Smooth muscle cell (in vitro differentiated cells): Measurements from ENCODE around the gene LRP1B. TPM values are rescaled to one million over a fixed set of nuclear protein-coding genes. Genes with fewer than 3 reads are reported as not detected.

Experiments
- DNase-seq: peaks from one replicate; lab custom pipeline; 2025; ENCODE audit not compliant: unreplicated experiment; lab: John Stamatoyannopoulos, UW
- H2AFZ ChIP-seq: fragments of 200-600 bp; sonication (generic); 2 replicates; pipeline ENCODE4 v1.6.0; 2016; ENCODE audit warnings: antibody characterized with exemption, low read depth, mild to moderate bottlenecking
- H3F3A ChIP-seq: fragments of 200-600 bp; sonication (generic); 2 replicates; pipeline ENCODE4 v1.6.0; 2017; ENCODE audit warnings: antibody characterized with exemption, low read depth
- H3K27ac ChIP-seq: fragments of 200-600 bp; sonication (generic); 2 replicates; pipeline ENCODE4 v1.5.1; 2016; ENCODE audit warnings: low read depth, mild to moderate bottlenecking
- H3K27me3 ChIP-seq: fragments of 200-600 bp; sonication (generic); 2 replicates; pipeline ENCODE4 v1.6.1; 2016; ENCODE audit warnings: low read depth, mild to moderate bottlenecking
- H3K36me3 ChIP-seq: fragments of 200-600 bp; sonication (generic); 2 replicates; pipeline ENCODE4 v1.5.1; 2016; ENCODE audit warnings: low read depth
- H3K4me1 ChIP-seq: fragments of 200-600 bp; sonication (generic); 2 replicates; pipeline ENCODE4 v1.5.1; 2016; ENCODE audit warnings: low read depth
- H3K4me2 ChIP-seq: fragments of 200-600 bp; sonication (generic); 2 replicates; pipeline ENCODE4 v1.6.0; 2016; ENCODE audit warnings: mild to moderate bottlenecking
- H3K4me3 ChIP-seq: fragments of 200-600 bp; sonication (generic); 2 replicates; pipeline ENCODE4 v1.5.1; 2016; ENCODE audit warnings: mild to moderate bottlenecking
- H3K79me2 ChIP-seq: fragments of 200-600 bp; sonication (generic); 2 replicates; pipeline ENCODE4 v1.6.0; 2016; ENCODE audit warnings: low read depth, mild to moderate bottlenecking
- H3K9ac ChIP-seq: fragments of 200-600 bp; sonication (generic); 2 replicates; pipeline ENCODE4 v1.6.0; 2016; ENCODE audit warnings: low read depth
- H3K9me3 ChIP-seq: fragments of 200-600 bp; sonication (generic); replicated peaks from 2 replicates; pipeline ENCODE4 v1.5.1; 2016; ENCODE audit warnings: low read depth
- H4K20me1 ChIP-seq: fragments of 200-600 bp; sonication (generic); 2 replicates; pipeline ENCODE4 v1.6.0; 2016; ENCODE audit warnings: low read depth
- CTCF ChIP-seq: fragments of 200-600 bp; sonication (generic); IDR thresholded peaks from 2 replicates; pipeline ENCODE4 v1.5.1; 2017; ENCODE audit warnings: borderline replicate concordance, mild to moderate bottlenecking, antibody characterized with exemption; ENCODE audit not compliant: insufficient read depth, poor library complexity, severe bottlenecking
- WGBS: methylation state at CpG from one replicate; pipeline ENCODE4 v1.1.7; 2016; ENCODE audit warnings: low lambda C conversion rate; 5-methylcytosine and 5-hydroxymethylcytosine counted together
- polyA plus RNA-seq: library from polyadenylated mRNA; unstranded; fragments of >200 nt; fragmentation: Nextera tagmentation; extraction: Ambion mirVana; gene quantifications from 2 replicates; pipeline ENCODE4 v1.2.1, GENCODE V29; 2016
- total RNA-seq: library from RNA; depleted of rRNA; stranded (reverse); fragments of >200 nt; gene quantifications from 2 replicates; pipeline ENCODE4 v1.2.3, GENCODE V29; 2014

LRP1B gene
- total and polyA plus RNA-seq, 2 experiments from 2014 or later, result 0.08 to 2.9 TPM

- Histone ChIP-seq H3K27me3 (no peaks in the 10 kb centered on the region), H3K4me3 (no peak overlapping the region), H3K4me2 (no peak overlapping the region), H2AFZ (no peak overlapping the region), H3K79me2 (no peaks in the 10 kb centered on the region), H3K9me3 (no peaks in the 10 kb centered on the region), H3K4me1 (no peaks in the 10 kb centered on the region), H3F3A (no peaks in the 10 kb centered on the region), H4K20me1 (no peaks in the 10 kb centered on the region), H3K9ac (no peak overlapping the region), H3K36me3 (no peaks in the 10 kb centered on the region), H3K27ac (no peak overlapping the region)
- no peak for TF ChIP-seq CTCF
- DNase-seq, result no peak
- whole genome bisulfite sequencing, result 78% methylated on average over 2 of the region's 2 CpGs
Measured at GRCh38 chr2:140354544-140354943, 1776.3 kb downstream of the LRP1B start.

DNA sequence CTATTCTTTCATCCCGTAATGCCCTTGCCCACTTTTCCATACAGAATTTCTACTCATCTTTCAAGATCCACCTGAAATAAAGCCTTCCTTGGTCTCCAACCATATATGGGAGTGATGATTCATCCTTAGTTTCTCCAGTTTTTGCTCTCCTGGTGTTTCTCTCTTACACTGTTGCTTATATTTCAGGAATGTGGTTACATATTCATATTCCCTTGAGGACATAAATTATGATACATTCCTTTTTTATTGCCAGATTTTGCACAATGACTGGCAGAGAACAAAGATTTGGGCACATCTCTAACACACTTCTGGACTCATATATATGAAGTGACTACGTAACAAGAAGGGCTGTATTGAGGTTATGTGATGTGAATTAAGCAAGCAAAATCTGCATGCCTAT, 1777.3 kb downstream of the LRP1B start:
- no peak for DNase-seq
- H3F3A ChIP-seq, result no peaks in the 10 kb centered on the region
- H3K4me2 ChIP-seq, result no peak overlapping the region
- WGBS, result 46% methylated on average over 2 of the region's 2 CpGs
- no peak overlapping the region for H3K9ac ChIP-seq
- H3K79me2 ChIP-seq, result no peaks in the 10 kb centered on the region
- no peaks in the 10 kb centered on the region for H4K20me1 ChIP-seq
- H3K9me3 ChIP-seq, result no peaks in the 10 kb centered on the region
- H3K36me3 ChIP-seq, result no peaks in the 10 kb centered on the region
- no peaks in the 10 kb centered on the region for H3K4me1 ChIP-seq
- H3K27me3 ChIP-seq, result no peaks in the 10 kb centered on the region
- H3K4me3 ChIP-seq, result no peak overlapping the region
- no peak for TF ChIP-seq CTCF
- H3K27ac ChIP-seq, result no peak overlapping the region
- H2AFZ ChIP-seq, result no peak overlapping the region

- WGBS, result 80% methylated on average over 3 of the region's 3 CpGs
- H2AFZ ChIP-seq, result no peak overlapping the region
- no peak for DNase-seq
- no peaks in the 10 kb centered on the region for H3K4me1 ChIP-seq
- H3K4me3 ChIP-seq, result no peak overlapping the region
- H3K79me2 ChIP-seq, result no peaks in the 10 kb centered on the region
- no peaks in the 10 kb centered on the region for H3K36me3 ChIP-seq
- TF ChIP-seq CTCF, result no peak
- H3K27me3 ChIP-seq, result no peaks in the 10 kb centered on the region
- H3K4me2 ChIP-seq, result no peak overlapping the region
- H3K9me3 ChIP-seq, result no peaks in the 10 kb centered on the region
- H3K27ac ChIP-seq, result no peak overlapping the region
- H3F3A ChIP-seq, result no peaks in the 10 kb centered on the region
- H3K9ac ChIP-seq, result no peak overlapping the region
- no peaks in the 10 kb centered on the region for H4K20me1 ChIP-seq
Measured at GRCh38 chr2:140351692-140352091, 1779.1 kb downstream of the LRP1B start.

DNA sequence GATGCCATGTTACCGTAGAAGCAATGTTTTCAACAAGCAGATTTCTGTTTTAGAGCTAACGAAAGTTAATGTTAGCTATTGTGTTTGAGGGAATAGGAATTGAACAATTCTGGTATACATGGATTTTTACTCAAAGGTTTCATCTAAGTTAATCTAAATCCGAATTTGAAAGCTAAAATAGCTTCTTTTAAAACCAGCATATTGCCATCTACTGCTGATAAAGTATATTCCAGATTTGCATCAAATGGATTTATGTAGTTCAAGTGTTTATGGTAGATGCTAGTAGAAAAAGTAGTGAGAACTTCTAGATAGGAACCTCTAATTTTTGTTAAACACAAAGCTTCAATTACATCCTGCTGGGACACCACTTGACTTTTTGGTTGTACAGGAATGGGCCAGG, 1781.1 kb downstream of the LRP1B start:
- Histone ChIP-seq H3K4me1 (no peaks in the 10 kb centered on the region), H3K79me2 (no peaks in the 10 kb centered on the region), H3K27ac (no peak overlapping the region), H3K36me3 (no peaks in the 10 kb centered on the region), H3K4me2 (no peak overlapping the region), H3K4me3 (no peak overlapping the region), H3K9ac (no peak overlapping the region), H2AFZ (no peak overlapping the region), H3K27me3 (no peaks in the 10 kb centered on the region), H4K20me1 (no peaks in the 10 kb centered on the region), H3K9me3 (no peaks in the 10 kb centered on the region), H3F3A (no peaks in the 10 kb centered on the region)
- no peak for TF ChIP-seq CTCF
- 88% methylated on average over 3 of the region's 3 CpGs for WGBS
- DNase-seq, result no peak
